Measurements from ENCODE around the gene TBC1D9B.

GRCh38 chr5:179880848-179881590 lies 26.7 kb downstream of the TBC1D9B start:
- TF ChIP-seq CTCF (IDR thresholded peaks at IDR 0.05) (no peak), POLR2A (IDR thresholded peaks at IDR 0.05) (no peak)

All from thyroid gland (tissue), 4 donors.